H1 (cell line): Measurements from ENCODE around the gene ANKS1A. TPM values are rescaled to one million over a fixed set of nuclear protein-coding genes. Genes with fewer than 3 reads are reported as not detected.

Experiments used
- CBX8 ChIP-seq: fragments of 300-800, 300-1000 bp; sonication (generic); IDR thresholded peaks from 2 replicates; pipeline ENCODE4 v1.7.1; 2016; ENCODE audit warnings: low read depth, low read length, borderline replicate concordance
- CHD7 ChIP-seq: fragments of 300-600 bp; sonication (generic); IDR thresholded peaks from 2 replicates; pipeline ENCODE4 v1.7.1; 2012; ENCODE audit warnings: low read length, moderate library complexity, mild to moderate bottlenecking, inconsistent platforms; ENCODE audit not compliant: insufficient replicate concordance
- NRF1 ChIP-seq: IDR thresholded peaks from 2 replicates; pipeline ENCODE4 v1.6.1; 2011; ENCODE audit warnings: mild to moderate bottlenecking, low read depth, low read length, improper control_type of control experiment
- RXRA ChIP-seq: IDR thresholded peaks from 2 replicates; pipeline ENCODE4 v1.6.1; 2011; ENCODE audit warnings: low read depth, mild to moderate bottlenecking, low read length, moderate library complexity; ENCODE audit not compliant: insufficient read depth
- TAF1 ChIP-seq: IDR thresholded peaks from 2 replicates; pipeline ENCODE4 v1.6.1; 2011; ENCODE audit warnings: mild to moderate bottlenecking, low read depth, low read length
- YY1 ChIP-seq: IDR thresholded peaks from 2 replicates; pipeline ENCODE4 v1.6.1; 2011; ENCODE audit warnings: low read depth, mild to moderate bottlenecking, low read length
- polyA plus RNA-seq, 7 experiments: library from polyadenylated mRNA; depleted of rRNA in 3 of 7; stranded (reverse) in 5 of 7; unstranded in 2 of 7; fragments of >200 nt in 5 of 7; fragments of 200-250 nt in 2 of 7; gene quantifications; 1 replicate in 5 of 7; 2 replicates in 1 of 7; 4 replicates in 1 of 7; pipeline versions ENCODE4 v1.2.1 to v1.2.3, GENCODE V29; 2011 to 2013; ENCODE audit warnings: missing spikeins in 2 of 7, mixed read lengths in 2 of 7
- total RNA-seq: library from RNA; stranded (reverse); fragmentation: NEBNext Ultra II Directional; extraction: Animal tissue kit (Norgen Biotek cat#: 25700); gene quantifications from 2 replicates; pipeline ENCODE4 v1.2.1, GENCODE V29; 2021
- TF ChIP-seq, protein P1 (sequence below): IDR thresholded peaks from 2 replicates; pipeline ENCODE4 v1.6.1; 2012; ENCODE audit warnings: inconsistent platforms

ANKS1A gene
- total and polyA plus RNA-seq, 2 of the 8 experiments (the other 6 are each of a cell fraction or from before 2014, with no cell fraction given): 9.8 to 30.9 TPM

DNA sequence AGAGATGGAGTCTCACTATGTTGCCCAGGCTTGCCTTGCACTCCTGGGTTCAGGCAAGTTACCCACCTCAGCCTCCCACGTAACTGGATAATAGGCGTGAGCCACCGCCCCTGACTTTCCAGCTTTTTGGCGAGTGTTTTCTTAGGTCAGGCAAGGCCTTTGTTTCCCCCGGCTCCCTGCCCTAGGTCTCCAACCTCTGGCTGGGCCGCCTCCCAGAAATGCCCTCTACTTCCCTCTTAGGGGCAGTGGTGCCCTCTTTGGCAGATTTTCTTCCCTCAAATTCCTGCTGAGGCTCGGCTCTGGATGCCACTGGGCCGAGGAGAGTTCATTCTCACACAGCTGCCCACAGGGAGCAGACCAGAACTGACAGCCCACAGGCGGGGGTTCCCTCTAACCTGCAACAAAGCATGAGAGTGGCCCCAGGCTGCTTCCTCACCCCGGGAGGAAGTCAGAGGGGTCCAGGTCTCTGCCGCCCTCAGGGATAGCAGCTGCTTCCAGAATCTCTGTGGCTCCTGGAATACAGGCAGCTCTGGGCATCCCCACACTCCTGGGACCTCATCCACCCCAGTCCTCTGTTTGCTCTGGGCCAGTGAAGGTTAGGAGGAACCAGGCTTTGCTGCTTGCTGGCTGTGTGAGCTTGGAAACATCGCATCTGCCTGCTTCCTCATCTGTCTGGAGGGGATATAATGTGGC lies 195.6 kb downstream of the ANKS1A start (continued):
- no peak for TF ChIP-seq CHD7
- TF ChIP-seq CBX8: no peak
- TF ChIP-seq, protein P1, sequence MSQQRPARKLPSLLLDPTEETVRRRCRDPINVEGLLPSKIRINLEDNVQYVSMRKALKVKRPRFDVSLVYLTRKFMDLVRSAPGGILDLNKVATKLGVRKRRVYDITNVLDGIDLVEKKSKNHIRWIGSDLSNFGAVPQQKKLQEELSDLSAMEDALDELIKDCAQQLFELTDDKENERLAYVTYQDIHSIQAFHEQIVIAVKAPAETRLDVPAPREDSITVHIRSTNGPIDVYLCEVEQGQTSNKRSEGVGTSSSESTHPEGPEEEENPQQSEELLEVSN: no peak
- no peak for TF ChIP-seq YY1
- TF ChIP-seq RXRA: no peak
- no peak for TF ChIP-seq TAF1
- no peak for TF ChIP-seq NRF1
